ENCODE measurements around the gene KLHL3. TPM values are rescaled to one million over a fixed set of nuclear protein-coding genes. Genes with fewer than 3 reads are reported as not detected.

The KLHL3 gene
- total and polyA plus RNA-seq, 9 of the 15 experiments (the other 6 are each of a cell fraction or from before 2014, with no cell fraction given): under 0.01 to 1.5 (median 0.22) TPM

DNA sequence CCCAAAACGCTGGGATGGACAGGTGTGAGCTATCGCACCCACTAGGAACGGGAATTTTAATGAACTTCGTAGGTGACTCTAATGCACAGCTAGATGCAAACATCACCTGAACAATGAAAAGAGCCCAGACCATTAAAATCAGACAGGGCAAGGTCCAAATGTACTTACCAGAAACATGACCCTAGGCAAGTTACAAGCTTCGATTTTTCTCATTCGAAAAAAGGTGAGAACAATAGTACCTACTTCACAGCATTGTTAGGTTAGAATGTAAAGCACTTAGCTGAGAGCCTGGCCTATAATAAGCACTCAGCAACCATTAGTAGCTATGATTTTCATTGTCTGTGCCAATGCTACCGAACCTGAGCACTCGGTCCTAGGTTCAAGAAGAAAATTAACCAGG, 5.8 kb upstream of the KLHL3 start:
- POLR2A ChIA-PET: interaction anchor here (1.5 to 3.6 kb wide), 4 partner anchors 10 to 81 kb away, joined by 5 to 18 read pairs (median 11); no protein-coding TSS in a partner anchor
- Histone ChIP-seq H3K9me1 (ENCODE audit: control insufficient read depth, insufficient read depth, low read length) (no peaks in the 10 kb centered on the region), H3K9ac (ENCODE audit: insufficient read depth in 1 of 2, low read depth in 2 of 2, low read length in 2 of 2) (no peak overlapping the region), H4K20me1 (replicated peaks; ENCODE audit: control insufficient read depth, insufficient read depth, low read length) (no peaks in the 10 kb centered on the region), H2AFZ (ENCODE audit: low read depth, low read length) (no peak overlapping the region), H3K4me1 (replicated peaks in 1 of 2; ENCODE audit: control insufficient read depth in 2 of 2, insufficient read depth in 2 of 2, low read length in 2 of 2) (no peaks in the 10 kb centered on the region), H3K27ac (ENCODE audit: extremely low read depth, low read depth, low read length) (no peak overlapping the region), H3K4me2 (ENCODE audit: insufficient read depth, low read length) (no peak overlapping the region), H3K79me2 (ENCODE audit: control insufficient read depth, insufficient read depth, low read length) (no peaks in the 10 kb centered on the region), H3K9me3 (replicated peaks; ENCODE audit: control insufficient read depth, insufficient read depth, low read depth, low read length) (no peaks in the 10 kb centered on the region), H3K27me3 (ENCODE audit: control insufficient read depth in 2 of 2, insufficient read depth in 2 of 2, low read length in 2 of 2) (peaks cover 0 to 3% of the 10 kb centered on the region in 2 experiments; a peak in 2 of 5 replicates), H3K36me3 (ENCODE audit: control insufficient read depth, insufficient read depth, low read length) (no peaks in the 10 kb centered on the region), H3K4me3 (no peak overlapping the region)
- intact Hi-C loops (cut with micrococcal nuclease): no loop called here
- CTCF ChIA-PET (ENCODE audit: low intra/inter-chr PET ratio): interaction anchor here (2.5 to 3.3 kb wide), 2 partner anchors 81 to 112 kb away, joined by 17 to 21 read pairs; no protein-coding TSS in a partner anchor
- ATAC-seq: no peak
- no peak for TF ChIP-seq POLR2B (IDR thresholded peaks at IDR 0.05; ENCODE audit: low read depth, partially characterized antibody)
- TF ChIP-seq, protein P1, sequence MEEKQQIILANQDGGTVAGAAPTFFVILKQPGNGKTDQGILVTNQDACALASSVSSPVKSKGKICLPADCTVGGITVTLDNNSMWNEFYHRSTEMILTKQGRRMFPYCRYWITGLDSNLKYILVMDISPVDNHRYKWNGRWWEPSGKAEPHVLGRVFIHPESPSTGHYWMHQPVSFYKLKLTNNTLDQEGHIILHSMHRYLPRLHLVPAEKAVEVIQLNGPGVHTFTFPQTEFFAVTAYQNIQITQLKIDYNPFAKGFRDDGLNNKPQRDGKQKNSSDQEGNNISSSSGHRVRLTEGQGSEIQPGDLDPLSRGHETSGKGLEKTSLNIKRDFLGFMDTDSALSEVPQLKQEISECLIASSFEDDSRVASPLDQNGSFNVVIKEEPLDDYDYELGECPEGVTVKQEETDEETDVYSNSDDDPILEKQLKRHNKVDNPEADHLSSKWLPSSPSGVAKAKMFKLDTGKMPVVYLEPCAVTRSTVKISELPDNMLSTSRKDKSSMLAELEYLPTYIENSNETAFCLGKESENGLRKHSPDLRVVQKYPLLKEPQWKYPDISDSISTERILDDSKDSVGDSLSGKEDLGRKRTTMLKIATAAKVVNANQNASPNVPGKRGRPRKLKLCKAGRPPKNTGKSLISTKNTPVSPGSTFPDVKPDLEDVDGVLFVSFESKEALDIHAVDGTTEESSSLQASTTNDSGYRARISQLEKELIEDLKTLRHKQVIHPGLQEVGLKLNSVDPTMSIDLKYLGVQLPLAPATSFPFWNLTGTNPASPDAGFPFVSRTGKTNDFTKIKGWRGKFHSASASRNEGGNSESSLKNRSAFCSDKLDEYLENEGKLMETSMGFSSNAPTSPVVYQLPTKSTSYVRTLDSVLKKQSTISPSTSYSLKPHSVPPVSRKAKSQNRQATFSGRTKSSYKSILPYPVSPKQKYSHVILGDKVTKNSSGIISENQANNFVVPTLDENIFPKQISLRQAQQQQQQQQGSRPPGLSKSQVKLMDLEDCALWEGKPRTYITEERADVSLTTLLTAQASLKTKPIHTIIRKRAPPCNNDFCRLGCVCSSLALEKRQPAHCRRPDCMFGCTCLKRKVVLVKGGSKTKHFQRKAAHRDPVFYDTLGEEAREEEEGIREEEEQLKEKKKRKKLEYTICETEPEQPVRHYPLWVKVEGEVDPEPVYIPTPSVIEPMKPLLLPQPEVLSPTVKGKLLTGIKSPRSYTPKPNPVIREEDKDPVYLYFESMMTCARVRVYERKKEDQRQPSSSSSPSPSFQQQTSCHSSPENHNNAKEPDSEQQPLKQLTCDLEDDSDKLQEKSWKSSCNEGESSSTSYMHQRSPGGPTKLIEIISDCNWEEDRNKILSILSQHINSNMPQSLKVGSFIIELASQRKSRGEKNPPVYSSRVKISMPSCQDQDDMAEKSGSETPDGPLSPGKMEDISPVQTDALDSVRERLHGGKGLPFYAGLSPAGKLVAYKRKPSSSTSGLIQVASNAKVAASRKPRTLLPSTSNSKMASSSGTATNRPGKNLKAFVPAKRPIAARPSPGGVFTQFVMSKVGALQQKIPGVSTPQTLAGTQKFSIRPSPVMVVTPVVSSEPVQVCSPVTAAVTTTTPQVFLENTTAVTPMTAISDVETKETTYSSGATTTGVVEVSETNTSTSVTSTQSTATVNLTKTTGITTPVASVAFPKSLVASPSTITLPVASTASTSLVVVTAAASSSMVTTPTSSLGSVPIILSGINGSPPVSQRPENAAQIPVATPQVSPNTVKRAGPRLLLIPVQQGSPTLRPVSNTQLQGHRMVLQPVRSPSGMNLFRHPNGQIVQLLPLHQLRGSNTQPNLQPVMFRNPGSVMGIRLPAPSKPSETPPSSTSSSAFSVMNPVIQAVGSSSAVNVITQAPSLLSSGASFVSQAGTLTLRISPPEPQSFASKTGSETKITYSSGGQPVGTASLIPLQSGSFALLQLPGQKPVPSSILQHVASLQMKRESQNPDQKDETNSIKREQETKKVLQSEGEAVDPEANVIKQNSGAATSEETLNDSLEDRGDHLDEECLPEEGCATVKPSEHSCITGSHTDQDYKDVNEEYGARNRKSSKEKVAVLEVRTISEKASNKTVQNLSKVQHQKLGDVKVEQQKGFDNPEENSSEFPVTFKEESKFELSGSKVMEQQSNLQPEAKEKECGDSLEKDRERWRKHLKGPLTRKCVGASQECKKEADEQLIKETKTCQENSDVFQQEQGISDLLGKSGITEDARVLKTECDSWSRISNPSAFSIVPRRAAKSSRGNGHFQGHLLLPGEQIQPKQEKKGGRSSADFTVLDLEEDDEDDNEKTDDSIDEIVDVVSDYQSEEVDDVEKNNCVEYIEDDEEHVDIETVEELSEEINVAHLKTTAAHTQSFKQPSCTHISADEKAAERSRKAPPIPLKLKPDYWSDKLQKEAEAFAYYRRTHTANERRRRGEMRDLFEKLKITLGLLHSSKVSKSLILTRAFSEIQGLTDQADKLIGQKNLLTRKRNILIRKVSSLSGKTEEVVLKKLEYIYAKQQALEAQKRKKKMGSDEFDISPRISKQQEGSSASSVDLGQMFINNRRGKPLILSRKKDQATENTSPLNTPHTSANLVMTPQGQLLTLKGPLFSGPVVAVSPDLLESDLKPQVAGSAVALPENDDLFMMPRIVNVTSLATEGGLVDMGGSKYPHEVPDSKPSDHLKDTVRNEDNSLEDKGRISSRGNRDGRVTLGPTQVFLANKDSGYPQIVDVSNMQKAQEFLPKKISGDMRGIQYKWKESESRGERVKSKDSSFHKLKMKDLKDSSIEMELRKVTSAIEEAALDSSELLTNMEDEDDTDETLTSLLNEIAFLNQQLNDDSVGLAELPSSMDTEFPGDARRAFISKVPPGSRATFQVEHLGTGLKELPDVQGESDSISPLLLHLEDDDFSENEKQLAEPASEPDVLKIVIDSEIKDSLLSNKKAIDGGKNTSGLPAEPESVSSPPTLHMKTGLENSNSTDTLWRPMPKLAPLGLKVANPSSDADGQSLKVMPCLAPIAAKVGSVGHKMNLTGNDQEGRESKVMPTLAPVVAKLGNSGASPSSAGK (IDR thresholded peaks at IDR 0.05): no peak
- in situ Hi-C loops (cut with MboI): no loop called here
- BruUV-seq (replicated peaks): no TSS peak
- no peak for FAIRE-seq
- WGBS (ENCODE audit: insufficient coverage, low coverage, missing lambda C conversion rate): under 1% methylated on average over 8 of the region's 8 CpGs
- no peak for DNase-seq (ENCODE audit: extremely low read depth in 1 of 4, low spot score in 3 of 4)
